Effector memory CD8-positive, alpha-beta T cell (primary cell): ENCODE data around the gene RNFT2.
A peak's percentile ranks its signal among the peaks of the same experiment; 100 is the strongest.

Experiments
- ATAC-seq: fragments of 150-1000 bp; cut with Tn5 transposase; replicated peaks from 2 replicates; pipeline ENCODE4 v1.10.0; 2021; ENCODE audit warnings: mild to moderate bottlenecking, moderate library complexity
- DNase-seq, 3 experiments: peaks; one replicate each; pipeline ENCODE4 v3.0.0; 2021
- H3K27ac Mint-ChIP-seq, 2 donors: one replicate each; pipeline ENCODE4 v1.8.0; 2022; ENCODE audit warnings: mild to moderate bottlenecking in 2 of 2, mixed read lengths in 2 of 2, moderate library complexity in 2 of 2
- H3K27me3 Mint-ChIP-seq, 2 donors: one replicate each; pipeline ENCODE4 v1.8.0; 2022; ENCODE audit warnings: mixed read lengths in 2 of 2
- H3K36me3 Mint-ChIP-seq: one replicate; pipeline ENCODE4 v1.8.0; 2022; ENCODE audit warnings: mild to moderate bottlenecking, moderate library complexity, mixed read lengths; ENCODE audit not compliant: insufficient read depth
- H3K4me1 Mint-ChIP-seq, 2 donors: one replicate each; pipeline ENCODE4 v1.8.0; 2022; ENCODE audit warnings: low read depth in 2 of 2, mixed read lengths in 2 of 2
- H3K4me3 Mint-ChIP-seq, 2 donors: one replicate each; pipeline ENCODE4 v1.8.0; 2022; ENCODE audit warnings: mild to moderate bottlenecking in 2 of 2, mixed read lengths in 2 of 2, moderate library complexity in 2 of 2
- H3K9me3 Mint-ChIP-seq, 2 donors: one replicate each; pipeline ENCODE4 v1.8.0; 2022; ENCODE audit warnings: mixed read lengths in 2 of 2

Gene RNFT2

GRCh38 chr12:116717466-116718437 is 20.4 kb upstream of the RNFT2 start:
- H3K27me3 Mint-ChIP-seq, result no peaks in the 10 kb centered on the region
- peaks cover 6 to 15% of the 10 kb centered on the region in 2 donors for H3K4me1 Mint-ChIP-seq
- ATAC-seq, result no peak
- H3K27ac Mint-ChIP-seq, result no peak overlapping the region
- DNase-seq, result no peak
- no peak overlapping the region for H3K4me3 Mint-ChIP-seq
- H3K9me3 Mint-ChIP-seq, result no peaks in the 10 kb centered on the region
- H3K36me3 Mint-ChIP-seq, result peaks cover 60% of the 10 kb centered on the region

- H3K36me3 Mint-ChIP-seq, result peaks cover 64% of the 10 kb centered on the region
Observed at GRCh38 chr12:116718655-116719454, 19.3 kb upstream of the RNFT2 start.

GRCh38 chr12:116719731-116720528 is 18.2 kb upstream of the RNFT2 start:
- Mint-ChIP-seq H3K4me3 (no peak overlapping the region), H3K9me3 (no peaks in the 10 kb centered on the region), H3K27me3 (no peaks in the 10 kb centered on the region), H3K36me3 (peaks cover 60% of the 10 kb centered on the region), H3K4me1 (peaks cover 3 to 16% of the 10 kb centered on the region in 2 donors), H3K27ac (peak overlapping the region in 1 of 2 donors; percentile 9)
- no peak for ATAC-seq
- DNase-seq, result no peak

More at GRCh38 chr12:116718655-116719454, 19.3 kb upstream of the RNFT2 start:
- ATAC-seq (no peak), DNase-seq (no peak)
- peaks cover 4 to 14% of the 10 kb centered on the region in 2 donors for H3K4me1 Mint-ChIP-seq
- H3K9me3 Mint-ChIP-seq, result no peaks in the 10 kb centered on the region
- H3K4me3 Mint-ChIP-seq, result no peak overlapping the region
- H3K27ac Mint-ChIP-seq, result no peak overlapping the region
- H3K27me3 Mint-ChIP-seq, result no peaks in the 10 kb centered on the region

GRCh38 chr12:116722245-116722644 is 15.9 kb upstream of the RNFT2 start:
- no peaks in the 10 kb centered on the region for H3K27me3 Mint-ChIP-seq
- peaks cover 40% of the 10 kb centered on the region for H3K36me3 Mint-ChIP-seq
- ATAC-seq, result no peak
- H3K9me3 Mint-ChIP-seq, result no peaks in the 10 kb centered on the region
- peaks cover 7 to 31% of the 10 kb centered on the region in 2 donors for H3K4me1 Mint-ChIP-seq
- peak overlapping the region in 1 of 2 donors; percentile 1 for H3K27ac Mint-ChIP-seq
- H3K4me3 Mint-ChIP-seq, result no peak overlapping the region
- no peak for DNase-seq

- H3K27ac Mint-ChIP-seq, result no peak overlapping the region
- H3K4me3 Mint-ChIP-seq, result no peak overlapping the region
- no peak for DNase-seq
- ATAC-seq, result no peak
- no peaks in the 10 kb centered on the region for H3K27me3 Mint-ChIP-seq
- no peaks in the 10 kb centered on the region for H3K9me3 Mint-ChIP-seq
- peaks cover 19 to 45% of the 10 kb centered on the region in 2 donors for H3K4me1 Mint-ChIP-seq
- H3K36me3 Mint-ChIP-seq, result peaks cover 30% of the 10 kb centered on the region
Observed at GRCh38 chr12:116726694-116727093, 11.4 kb upstream of the RNFT2 start.

- ATAC-seq, result no peak
- Mint-ChIP-seq H3K27ac (no peak overlapping the region), H3K27me3 (no peaks in the 10 kb centered on the region), H3K9me3 (no peaks in the 10 kb centered on the region), H3K36me3 (peaks cover 31% of the 10 kb centered on the region), H3K4me1 (peaks cover 22 to 43% of the 10 kb centered on the region in 2 donors), H3K4me3 (no peak overlapping the region)
- DNase-seq, result no peak
Observed at GRCh38 chr12:116727261-116727660, 10.9 kb upstream of the RNFT2 start.

- DNase-seq (no peak), ATAC-seq (no peak)
- H3K4me3 Mint-ChIP-seq, result no peak overlapping the region
- H3K36me3 Mint-ChIP-seq, result peaks cover 30% of the 10 kb centered on the region
- no peak overlapping the region for H3K27ac Mint-ChIP-seq
- H3K4me1 Mint-ChIP-seq, result peaks cover 24 to 38% of the 10 kb centered on the region in 2 donors
- H3K27me3 Mint-ChIP-seq, result no peaks in the 10 kb centered on the region
- no peaks in the 10 kb centered on the region for H3K9me3 Mint-ChIP-seq
Observed at GRCh38 chr12:116727891-116728290, 10.2 kb upstream of the RNFT2 start.

GRCh38 chr12:116731801-116732200 is 6.3 kb upstream of the RNFT2 start:
- no peak overlapping the region for H3K4me3 Mint-ChIP-seq
- H3K4me1 Mint-ChIP-seq, result peaks cover 40% of the 10 kb centered on the region in 2 donors
- H3K9me3 Mint-ChIP-seq, result no peaks in the 10 kb centered on the region
- DNase-seq (no peak), ATAC-seq (no peak)
- H3K27ac Mint-ChIP-seq, result peak overlapping the region; percentile 32 to 45
- no peaks in the 10 kb centered on the region for H3K27me3 Mint-ChIP-seq
- peaks cover 33% of the 10 kb centered on the region for H3K36me3 Mint-ChIP-seq

- peaks cover 36% of the 10 kb centered on the region for H3K36me3 Mint-ChIP-seq
- H3K27me3 Mint-ChIP-seq, result no peaks in the 10 kb centered on the region
- peak overlapping the region in 1 of 2 donors; percentile 9 for H3K27ac Mint-ChIP-seq
- H3K4me1 Mint-ChIP-seq, result peaks cover 41 to 44% of the 10 kb centered on the region in 2 donors
- H3K4me3 Mint-ChIP-seq, result peak overlapping the region in 1 of 2 donors; percentile 36
- DNase-seq (no peak), ATAC-seq (no peak)
- no peaks in the 10 kb centered on the region for H3K9me3 Mint-ChIP-seq
Observed at GRCh38 chr12:116734156-116734768, 3.9 kb upstream of the RNFT2 start.

GRCh38 chr12:116735084-116735483 is 3.0 kb upstream of the RNFT2 start:
- no peak for ATAC-seq
- H3K9me3 Mint-ChIP-seq, result no peaks in the 10 kb centered on the region
- peaks cover 38 to 41% of the 10 kb centered on the region in 2 donors for H3K4me1 Mint-ChIP-seq
- H3K4me3 Mint-ChIP-seq, result peak overlapping the region; percentile 36 to 88
- H3K36me3 Mint-ChIP-seq, result peaks cover 33% of the 10 kb centered on the region
- no peaks in the 10 kb centered on the region for H3K27me3 Mint-ChIP-seq
- DNase-seq, result no peak
- peak overlapping the region in 1 of 2 donors; percentile 9 for H3K27ac Mint-ChIP-seq

GRCh38 chr12:116735951-116736599 is 2.0 kb upstream of the RNFT2 start:
- H3K36me3 Mint-ChIP-seq, result peaks cover 32% of the 10 kb centered on the region
- DNase-seq (no peak), ATAC-seq (no peak)
- H3K4me3 Mint-ChIP-seq, result peak overlapping the region; percentile 88 to 93
- no peaks in the 10 kb centered on the region for H3K27me3 Mint-ChIP-seq
- no peaks in the 10 kb centered on the region for H3K9me3 Mint-ChIP-seq
- peak overlapping the region; percentile 91 to 93 for H3K27ac Mint-ChIP-seq
- H3K4me1 Mint-ChIP-seq, result peaks cover 38 to 41% of the 10 kb centered on the region in 2 donors
